Peyer's patch (tissue), 4 donors: ENCODE results near the gene PPP1R12B.

Experiments
- POLR2A ChIP-seq, 2 donors: fragments of 450-650 bp; IDR thresholded peaks; one replicate each; pipeline ENCODE4 v1.5.1; 2017; ENCODE audit warnings: antibody characterized with exemption in 2 of 2, mild to moderate bottlenecking in 2 of 2, moderate library complexity in 2 of 2
- TF ChIP-seq, protein P1 (sequence below), 6 experiments: fragments of 450-650 bp in 4 of 6; fragments of 200-600 bp in 2 of 6; sonication (generic) in 1 of 6; IDR thresholded peaks; one replicate each; pipeline ENCODE4 v1.5.1; 2017 to 2019; ENCODE audit warnings: antibody characterized with exemption in 6 of 6, mild to moderate bottlenecking in 3 of 6, moderate library complexity in 1 of 6

DNA sequence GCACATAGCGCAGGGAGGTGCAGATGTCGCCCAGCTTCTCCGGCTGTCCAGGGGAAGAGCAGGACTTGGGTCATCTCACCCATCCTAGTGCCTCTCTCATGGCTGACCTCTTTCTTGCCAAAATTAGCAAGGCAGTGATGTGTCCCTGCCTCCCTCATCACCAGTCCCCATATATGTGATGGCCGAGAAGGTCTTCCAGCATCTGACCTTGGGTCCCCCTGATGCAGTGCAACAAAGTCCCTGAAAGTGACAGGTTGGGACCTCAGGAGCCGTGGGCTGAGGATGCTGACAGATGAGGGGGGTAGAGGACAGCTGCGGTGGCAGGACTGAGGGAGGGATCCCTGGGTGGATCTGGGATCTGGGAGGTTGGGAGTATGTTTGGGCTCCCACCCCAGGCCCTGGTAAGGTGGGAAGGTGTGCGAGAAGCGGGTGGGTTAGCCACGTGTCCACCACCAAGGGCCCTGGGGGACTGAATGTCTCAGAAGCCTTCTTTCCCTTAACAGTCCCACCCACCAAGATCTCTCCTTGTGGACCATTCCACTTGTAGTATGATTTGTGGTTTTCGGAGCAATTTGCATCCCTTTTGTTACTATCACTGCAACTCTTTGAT, 252.0 kb downstream of the PPP1R12B start:
- TF ChIP-seq, protein P1, sequence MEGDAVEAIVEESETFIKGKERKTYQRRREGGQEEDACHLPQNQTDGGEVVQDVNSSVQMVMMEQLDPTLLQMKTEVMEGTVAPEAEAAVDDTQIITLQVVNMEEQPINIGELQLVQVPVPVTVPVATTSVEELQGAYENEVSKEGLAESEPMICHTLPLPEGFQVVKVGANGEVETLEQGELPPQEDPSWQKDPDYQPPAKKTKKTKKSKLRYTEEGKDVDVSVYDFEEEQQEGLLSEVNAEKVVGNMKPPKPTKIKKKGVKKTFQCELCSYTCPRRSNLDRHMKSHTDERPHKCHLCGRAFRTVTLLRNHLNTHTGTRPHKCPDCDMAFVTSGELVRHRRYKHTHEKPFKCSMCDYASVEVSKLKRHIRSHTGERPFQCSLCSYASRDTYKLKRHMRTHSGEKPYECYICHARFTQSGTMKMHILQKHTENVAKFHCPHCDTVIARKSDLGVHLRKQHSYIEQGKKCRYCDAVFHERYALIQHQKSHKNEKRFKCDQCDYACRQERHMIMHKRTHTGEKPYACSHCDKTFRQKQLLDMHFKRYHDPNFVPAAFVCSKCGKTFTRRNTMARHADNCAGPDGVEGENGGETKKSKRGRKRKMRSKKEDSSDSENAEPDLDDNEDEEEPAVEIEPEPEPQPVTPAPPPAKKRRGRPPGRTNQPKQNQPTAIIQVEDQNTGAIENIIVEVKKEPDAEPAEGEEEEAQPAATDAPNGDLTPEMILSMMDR (IDR thresholded peaks at IDR 0.05) = no peak
- TF ChIP-seq POLR2A (IDR thresholded peaks at IDR 0.05) = no peak
